Measurements from ENCODE around the gene ELANE.

ELANE gene

GRCh38 chr19:867855-868457 is 15.9 kb downstream of the ELANE start (continued):
- TF ChIP-seq OSR1 (CRISPR knock-in tag; IDR thresholded peaks at IDR 0.05), result no peak

GRCh38 chr19:868458-869244 is 16.5 kb downstream of the ELANE start:
- TF ChIP-seq CSRNP3 (CRISPR knock-in tag; IDR thresholded peaks at IDR 0.05) (no peak), CREB5 (CRISPR knock-in tag; IDR thresholded peaks at IDR 0.05; ENCODE audit: low read depth) (no peak), OSR1 (CRISPR knock-in tag; IDR thresholded peaks at IDR 0.05) (no peak)
- no peak for ATAC-seq

GRCh38 chr19:869245-870177 is 17.4 kb downstream of the ELANE start:
- TF ChIP-seq TSHZ2 (CRISPR knock-in tag; IDR thresholded peaks at IDR 0.05), result no peak
- TF ChIP-seq PATZ1 (CRISPR knock-in tag; IDR thresholded peaks at IDR 0.05; ENCODE audit: borderline replicate concordance), result 0 out of 2 replicates have a peak, but pooled peaks have one; percentile 37
- TF ChIP-seq PPARA (CRISPR knock-in tag; IDR thresholded peaks at IDR 0.05; ENCODE audit: borderline replicate concordance), result no peak
- TF ChIP-seq ESRRG (CRISPR knock-in tag; IDR thresholded peaks at IDR 0.05), result no peak
- peak; percentile 74 for ATAC-seq

GRCh38 chr19:870314-870713 is 18.2 kb downstream of the ELANE start:
- ATAC-seq, result no peak

GRCh38 chr19:870963-871401 is 18.9 kb downstream of the ELANE start:
- TF ChIP-seq TSHZ2 (CRISPR knock-in tag; IDR thresholded peaks at IDR 0.05), result no peak
- no peak for TF ChIP-seq SNAI2 (CRISPR knock-in tag; IDR thresholded peaks at IDR 0.05)
- TF ChIP-seq ZFP3 (CRISPR knock-in tag; IDR thresholded peaks at IDR 0.05), result no peak
- no peak for TF ChIP-seq POU6F1 (CRISPR knock-in tag; IDR thresholded peaks at IDR 0.05; ENCODE audit: borderline replicate concordance, low read depth)
- no peak for TF ChIP-seq ZNF70 (CRISPR knock-in tag; IDR thresholded peaks at IDR 0.05)
- TF ChIP-seq TCF4 (CRISPR knock-in tag; IDR thresholded peaks at IDR 0.05; ENCODE audit: borderline replicate concordance), result no peak
- no peak for TF ChIP-seq ZFP30 (CRISPR knock-in tag; IDR thresholded peaks at IDR 0.05)
- no peak for TF ChIP-seq ISL1 (CRISPR knock-in tag; IDR thresholded peaks at IDR 0.05)
- no peak for TF ChIP-seq ZC3H10 (CRISPR knock-in tag; IDR thresholded peaks at IDR 0.05)
- no peak for TF ChIP-seq GLIS3 (CRISPR knock-in tag; IDR thresholded peaks at IDR 0.05)
- no peak for TF ChIP-seq PPARA (CRISPR knock-in tag; IDR thresholded peaks at IDR 0.05; ENCODE audit: borderline replicate concordance)
- TF ChIP-seq ARNTL (CRISPR knock-in tag; IDR thresholded peaks at IDR 0.05; ENCODE audit: borderline replicate concordance, low read depth), result no peak
- ATAC-seq, result no peak; the same call in 2 of the 3 replicates

More at GRCh38 chr19:870314-870713, 18.2 kb downstream of the ELANE start:
- TF ChIP-seq ARNTL (CRISPR knock-in tag; IDR thresholded peaks at IDR 0.05; ENCODE audit: borderline replicate concordance, low read depth) (no peak), ZNF8 (CRISPR knock-in tag; IDR thresholded peaks at IDR 0.05) (no peak), TCF4 (CRISPR knock-in tag; IDR thresholded peaks at IDR 0.05; ENCODE audit: borderline replicate concordance) (no peak), GLIS3 (CRISPR knock-in tag; IDR thresholded peaks at IDR 0.05) (no peak), ZFP30 (CRISPR knock-in tag; IDR thresholded peaks at IDR 0.05) (no peak), ZC3H10 (CRISPR knock-in tag; IDR thresholded peaks at IDR 0.05) (no peak)

All from SK-N-SH treated with all-trans-retinoic acid at 6 μM for 48 hours (cell line).